Measurements from ENCODE around the gene TIGD6. TPM values are rescaled to one million over a fixed set of nuclear protein-coding genes. Genes with fewer than 3 reads are reported as not detected.

TIGD6 gene
- total RNA-seq, 1 experiment from 2014 or later = 4.3 TPM

DNA sequence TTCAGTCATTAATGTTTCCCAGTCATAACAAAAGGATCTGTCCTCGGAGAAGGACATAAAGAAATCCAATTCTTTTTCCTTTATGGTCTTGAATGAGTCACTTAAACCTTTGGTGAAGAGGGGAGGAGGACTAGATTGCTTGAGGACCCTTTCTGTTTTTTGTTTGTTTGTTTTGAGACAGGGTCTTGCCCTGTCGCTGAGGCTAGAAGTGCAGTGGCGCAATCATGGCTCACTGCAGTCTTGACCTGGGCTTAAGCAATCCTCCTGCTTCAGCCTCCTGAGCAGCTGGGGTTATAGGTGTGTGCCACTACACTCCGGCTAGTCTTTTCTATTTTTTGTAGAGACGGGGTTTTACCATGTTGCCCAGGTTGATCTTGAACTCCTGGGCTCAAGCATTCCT is 12.3 kb downstream of the TIGD6 start:
- Mint-ChIP-seq H3K27me3 (ENCODE audit: insufficient read depth, unreplicated experiment) (no peaks in the 10 kb centered on the region), H3K9me3 (ENCODE audit: unreplicated experiment) (no peaks in the 10 kb centered on the region), H3K4me3 (ENCODE audit: unreplicated experiment) (no peak overlapping the region), H3K27ac (ENCODE audit: unreplicated experiment) (no peak overlapping the region), H3K4me1 (ENCODE audit: low read depth, unreplicated experiment) (peaks cover 23% of the 10 kb centered on the region), H3K36me3 (ENCODE audit: insufficient read depth, unreplicated experiment) (no peaks in the 10 kb centered on the region)
- CTCF ChIA-PET = interaction anchor here (1.2 kb wide), 1 partner anchor 154 kb away, joined by 4 read pairs; no protein-coding TSS in a partner anchor
- BruUV-seq (replicated peaks) = no TSS peak
- H3K36me3 ChIP-seq (ENCODE audit: control insufficient read depth, insufficient read depth, low read length) = no peaks in the 10 kb centered on the region; the same call in 1 of the 2 replicates
- TF ChIP-seq CTCF (IDR thresholded peaks at IDR 0.05; ENCODE audit: insufficient read depth in 1 of 2, low read depth in 1 of 2, low read length in 1 of 2, severe bottlenecking in 1 of 2, unreplicated experiment in 1 of 2) = no peak
- no peaks in the 10 kb centered on the region for H3K9me3 ChIP-seq
- peaks cover 26% of the 10 kb centered on the region for H3K4me1 ChIP-seq
- no peak overlapping the region for H3K4me3 ChIP-seq (ENCODE audit: low read depth, low read length)
- POLR2A ChIA-PET = no interaction called here
- intact Hi-C loops (cut with micrococcal nuclease; ENCODE audit: unreplicated experiment) = no loop called here
- DNase-seq = peak; percentile 54 to 60
- H3K27me3 ChIP-seq (replicated peaks; ENCODE audit: control insufficient read depth, insufficient read depth, low read length) = no peaks in the 10 kb centered on the region

GRCh38 chr5:149982505-149982904 is 17.9 kb downstream of the TIGD6 start:
- CTCF ChIA-PET = interaction anchor here (1.3 kb wide), 1 partner anchor 80 kb away, joined by 7 read pairs; no protein-coding TSS in a partner anchor
- BruUV-seq (replicated peaks) = no TSS peak
- TF ChIP-seq CTCF (IDR thresholded peaks at IDR 0.05; ENCODE audit: insufficient read depth in 1 of 2, low read depth in 1 of 2, low read length in 1 of 2, severe bottlenecking in 1 of 2, unreplicated experiment in 1 of 2) = no peak

GRCh38 chr5:149981206-149981605 is 19.2 kb downstream of the TIGD6 start:
- intact Hi-C loops (cut with micrococcal nuclease; ENCODE audit: unreplicated experiment) = no loop called here
- Mint-ChIP-seq H3K4me3 (ENCODE audit: unreplicated experiment) (no peak overlapping the region), H3K27ac (ENCODE audit: unreplicated experiment) (no peak overlapping the region), H3K9me3 (ENCODE audit: unreplicated experiment) (no peaks in the 10 kb centered on the region), H3K27me3 (ENCODE audit: insufficient read depth, unreplicated experiment) (no peaks in the 10 kb centered on the region), H3K4me1 (ENCODE audit: low read depth, unreplicated experiment) (peaks cover 33% of the 10 kb centered on the region), H3K36me3 (ENCODE audit: insufficient read depth, unreplicated experiment) (peaks cover 24% of the 10 kb centered on the region)
- no peak for DNase-seq
- POLR2A ChIA-PET = no interaction called here
- BruUV-seq (replicated peaks) = no TSS peak
- peaks cover 34% of the 10 kb centered on the region for H3K4me1 ChIP-seq
- no peak for TF ChIP-seq CTCF (IDR thresholded peaks at IDR 0.05; ENCODE audit: insufficient read depth in 1 of 2, low read depth in 1 of 2, low read length in 1 of 2, severe bottlenecking in 1 of 2, unreplicated experiment in 1 of 2)
- CTCF ChIA-PET = no interaction called here
- H3K36me3 ChIP-seq (ENCODE audit: control insufficient read depth, insufficient read depth, low read length) = peaks cover 3% of the 10 kb centered on the region
- H3K27me3 ChIP-seq (replicated peaks; ENCODE audit: control insufficient read depth, insufficient read depth, low read length) = no peaks in the 10 kb centered on the region
- no peak overlapping the region for H3K4me3 ChIP-seq (ENCODE audit: low read depth, low read length)
- no peaks in the 10 kb centered on the region for H3K9me3 ChIP-seq

More at GRCh38 chr5:149982505-149982904, 17.9 kb downstream of the TIGD6 start:
- no peaks in the 10 kb centered on the region for H3K9me3 Mint-ChIP-seq (ENCODE audit: unreplicated experiment)
- POLR2A ChIA-PET = interaction anchor here (1.1 kb wide), 1 partner anchor 22 kb away, joined by 3 read pairs; the partner anchor contains the start of gene SLC26A2
- DNase-seq = no peak
- intact Hi-C loops (cut with micrococcal nuclease; ENCODE audit: unreplicated experiment) = no loop called here
- H3K36me3 Mint-ChIP-seq (ENCODE audit: insufficient read depth, unreplicated experiment) = peaks cover 13% of the 10 kb centered on the region
- Histone ChIP-seq H3K4me1 (peaks cover 32% of the 10 kb centered on the region), H3K4me3 (ENCODE audit: low read depth, low read length) (no peak overlapping the region), H3K27me3 (replicated peaks; ENCODE audit: control insufficient read depth, insufficient read depth, low read length) (no peaks in the 10 kb centered on the region), H3K9me3 (no peaks in the 10 kb centered on the region), H3K36me3 (ENCODE audit: control insufficient read depth, insufficient read depth, low read length) (peaks cover 3% of the 10 kb centered on the region)
- no peak overlapping the region for H3K4me3 Mint-ChIP-seq (ENCODE audit: unreplicated experiment)
- H3K27ac Mint-ChIP-seq (ENCODE audit: unreplicated experiment) = no peak overlapping the region
- peaks cover 26% of the 10 kb centered on the region for H3K4me1 Mint-ChIP-seq (ENCODE audit: low read depth, unreplicated experiment)
- H3K27me3 Mint-ChIP-seq (ENCODE audit: insufficient read depth, unreplicated experiment) = no peaks in the 10 kb centered on the region

All from Caco-2 (cell line).